ENCODE measurements around the gene UTF1.

The UTF1 gene

GRCh38 chr10:133207627-133208026, 22.4 kb upstream of the UTF1 start:
- no peak overlapping the region for H3K4me3 ChIP-seq (ENCODE audit: low read depth in 1 of 2, low read length in 1 of 2)
- H3K27me3 ChIP-seq = no peaks in the 10 kb centered on the region
- H3K4me1 ChIP-seq (ENCODE audit: control insufficient read depth in 1 of 2, insufficient read depth in 1 of 2, low read depth in 1 of 2, low read length in 1 of 2) = no peaks in the 10 kb centered on the region
- no peaks in the 10 kb centered on the region for H3K36me3 ChIP-seq
- H3K27ac ChIP-seq = no peak overlapping the region
- no peaks in the 10 kb centered on the region for H3K9me3 ChIP-seq
- no peak for TF ChIP-seq CTCF (IDR thresholded peaks at IDR 0.05)

GRCh38 chr10:133208466-133208865, 21.6 kb upstream of the UTF1 start:
- no peaks in the 10 kb centered on the region for H3K36me3 ChIP-seq
- no peaks in the 10 kb centered on the region for H3K27me3 ChIP-seq

GRCh38 chr10:133209117-133209516, 20.9 kb upstream of the UTF1 start:
- Histone ChIP-seq H3K9me3 (no peaks in the 10 kb centered on the region), H3K27me3 (no peaks in the 10 kb centered on the region)

More at GRCh38 chr10:133208466-133208865, 21.6 kb upstream of the UTF1 start:
- no peak for TF ChIP-seq CTCF (IDR thresholded peaks at IDR 0.05)
- no peak overlapping the region for H3K4me3 ChIP-seq (ENCODE audit: low read depth in 1 of 2, low read length in 1 of 2)
- H3K4me1 ChIP-seq (ENCODE audit: control insufficient read depth in 1 of 2, insufficient read depth in 1 of 2, low read depth in 1 of 2, low read length in 1 of 2) = no peaks in the 10 kb centered on the region
- H3K27ac ChIP-seq = no peak overlapping the region
- H3K9me3 ChIP-seq = no peaks in the 10 kb centered on the region

GRCh38 chr10:133209641-133210040, 20.4 kb upstream of the UTF1 start:
- no peaks in the 10 kb centered on the region for H3K9me3 ChIP-seq
- TF ChIP-seq CTCF (IDR thresholded peaks at IDR 0.05) = no peak
- no peaks in the 10 kb centered on the region for H3K4me1 ChIP-seq (ENCODE audit: control insufficient read depth in 1 of 2, insufficient read depth in 1 of 2, low read depth in 1 of 2, low read length in 1 of 2)
- H3K27me3 ChIP-seq = no peaks in the 10 kb centered on the region
- no peak overlapping the region for H3K27ac ChIP-seq
- no peaks in the 10 kb centered on the region for H3K36me3 ChIP-seq
- H3K4me3 ChIP-seq (ENCODE audit: low read depth in 1 of 2, low read length in 1 of 2) = no peak overlapping the region

More at GRCh38 chr10:133209117-133209516, 20.9 kb upstream of the UTF1 start:
- Histone ChIP-seq H3K27ac (no peak overlapping the region), H3K4me3 (ENCODE audit: low read depth in 1 of 2, low read length in 1 of 2) (no peak overlapping the region), H3K36me3 (no peaks in the 10 kb centered on the region), H3K4me1 (ENCODE audit: control insufficient read depth in 1 of 2, insufficient read depth in 1 of 2, low read depth in 1 of 2, low read length in 1 of 2) (no peaks in the 10 kb centered on the region)
- TF ChIP-seq CTCF (IDR thresholded peaks at IDR 0.05) = no peak

- no peak overlapping the region for H3K27ac ChIP-seq
- no peaks in the 10 kb centered on the region for H3K27me3 ChIP-seq
- no peak overlapping the region for H3K4me3 ChIP-seq (ENCODE audit: low read depth in 1 of 2, low read length in 1 of 2)
- H3K36me3 ChIP-seq = no peaks in the 10 kb centered on the region
- no peaks in the 10 kb centered on the region for H3K4me1 ChIP-seq (ENCODE audit: control insufficient read depth in 1 of 2, insufficient read depth in 1 of 2, low read depth in 1 of 2, low read length in 1 of 2)
- TF ChIP-seq CTCF (IDR thresholded peaks at IDR 0.05) = no peak
- no peaks in the 10 kb centered on the region for H3K9me3 ChIP-seq
These were observed 19.4 kb upstream of the UTF1 start for GRCh38 chr10:133210398-133211140.

Measured in neutrophil (primary cell).